Measurements from ENCODE around the gene SUV39H1.

GRCh38 chrX:48667509-48667908 lies 29.0 kb upstream of the SUV39H1 start:
- TF ChIP-seq, protein P1, sequence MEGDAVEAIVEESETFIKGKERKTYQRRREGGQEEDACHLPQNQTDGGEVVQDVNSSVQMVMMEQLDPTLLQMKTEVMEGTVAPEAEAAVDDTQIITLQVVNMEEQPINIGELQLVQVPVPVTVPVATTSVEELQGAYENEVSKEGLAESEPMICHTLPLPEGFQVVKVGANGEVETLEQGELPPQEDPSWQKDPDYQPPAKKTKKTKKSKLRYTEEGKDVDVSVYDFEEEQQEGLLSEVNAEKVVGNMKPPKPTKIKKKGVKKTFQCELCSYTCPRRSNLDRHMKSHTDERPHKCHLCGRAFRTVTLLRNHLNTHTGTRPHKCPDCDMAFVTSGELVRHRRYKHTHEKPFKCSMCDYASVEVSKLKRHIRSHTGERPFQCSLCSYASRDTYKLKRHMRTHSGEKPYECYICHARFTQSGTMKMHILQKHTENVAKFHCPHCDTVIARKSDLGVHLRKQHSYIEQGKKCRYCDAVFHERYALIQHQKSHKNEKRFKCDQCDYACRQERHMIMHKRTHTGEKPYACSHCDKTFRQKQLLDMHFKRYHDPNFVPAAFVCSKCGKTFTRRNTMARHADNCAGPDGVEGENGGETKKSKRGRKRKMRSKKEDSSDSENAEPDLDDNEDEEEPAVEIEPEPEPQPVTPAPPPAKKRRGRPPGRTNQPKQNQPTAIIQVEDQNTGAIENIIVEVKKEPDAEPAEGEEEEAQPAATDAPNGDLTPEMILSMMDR (IDR thresholded peaks at IDR 0.05) = no peak
- no peak for TF ChIP-seq POLR2A (IDR thresholded peaks at IDR 0.05)
- no peak for TF ChIP-seq EP300 (IDR thresholded peaks at IDR 0.05)

All from gastroesophageal sphincter (tissue), 3 donors.